ENCODE data around the gene RCOR1. TPM values are rescaled to one million over a fixed set of nuclear protein-coding genes. Genes with fewer than 3 reads are reported as not detected.

The RCOR1 gene
- polyA plus RNA-seq, 1 donor (not counting 4 experiments of a cell fraction or from before 2014, with no cell fraction given): 27.0 TPM

DNA sequence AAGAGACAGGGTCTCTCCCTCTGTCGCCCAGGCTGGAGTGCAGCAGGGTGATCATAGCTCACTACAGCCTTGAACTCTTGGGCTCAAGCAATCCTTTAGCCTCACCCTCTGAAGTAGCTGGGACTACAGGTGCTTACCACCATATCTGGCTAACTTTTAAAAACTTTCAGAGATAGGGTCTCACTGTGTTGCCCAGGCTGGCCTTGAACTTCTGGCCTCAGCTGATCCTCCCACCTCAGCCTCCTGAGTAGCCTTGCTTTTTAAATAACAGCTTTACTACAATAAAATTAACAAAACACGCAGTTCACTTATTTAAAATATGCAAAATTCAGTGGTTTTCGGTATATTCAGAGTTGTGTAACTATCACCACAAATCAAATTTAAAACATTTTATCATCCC lies 79.0 kb downstream of the RCOR1 start:
- Histone ChIP-seq H4K20me1 (ENCODE audit: control insufficient read depth, extremely low read depth, insufficient read depth, low read length) (peaks cover 5% of the 10 kb centered on the region), H2AFZ (ENCODE audit: control insufficient read depth, low read length) (no peak overlapping the region), H3K4me2 (ENCODE audit: control insufficient read depth, extremely low read depth, insufficient read depth, low read depth, low read length) (no peak overlapping the region), H3K9me1 (ENCODE audit: control insufficient read depth, extremely low read depth, insufficient read depth, low read length) (no peaks in the 10 kb centered on the region), H3K4me1 (ENCODE audit: control insufficient read depth, extremely low read depth, insufficient read depth, low read length) (peaks cover 17% of the 10 kb centered on the region), H3K4me3 (ENCODE audit: control insufficient read depth in 2 of 3, extremely low read depth in 1 of 3, insufficient read depth in 2 of 3, low read depth in 1 of 3, low read length in 3 of 3) (no peak overlapping the region), H3K79me2 (ENCODE audit: control insufficient read depth, insufficient read depth, low read length) (peaks cover 53% of the 10 kb centered on the region), H3K9ac (ENCODE audit: control insufficient read depth, extremely low read depth, insufficient read depth, low read length) (no peak overlapping the region), H3K9me3 (ENCODE audit: control insufficient read depth, low read depth, low read length) (no peaks in the 10 kb centered on the region), H3K36me3 (ENCODE audit: control insufficient read depth in 2 of 2, extremely low read depth in 1 of 2, insufficient read depth in 2 of 2, low read length in 2 of 2) (no peaks in the 10 kb centered on the region), H3K27ac (ENCODE audit: control insufficient read depth, insufficient read depth, low read length) (no peak overlapping the region), H3K27me3 (ENCODE audit: control insufficient read depth, extremely low read depth, insufficient read depth, low read length) (no peaks in the 10 kb centered on the region)
- TF ChIP-seq, protein P1, sequence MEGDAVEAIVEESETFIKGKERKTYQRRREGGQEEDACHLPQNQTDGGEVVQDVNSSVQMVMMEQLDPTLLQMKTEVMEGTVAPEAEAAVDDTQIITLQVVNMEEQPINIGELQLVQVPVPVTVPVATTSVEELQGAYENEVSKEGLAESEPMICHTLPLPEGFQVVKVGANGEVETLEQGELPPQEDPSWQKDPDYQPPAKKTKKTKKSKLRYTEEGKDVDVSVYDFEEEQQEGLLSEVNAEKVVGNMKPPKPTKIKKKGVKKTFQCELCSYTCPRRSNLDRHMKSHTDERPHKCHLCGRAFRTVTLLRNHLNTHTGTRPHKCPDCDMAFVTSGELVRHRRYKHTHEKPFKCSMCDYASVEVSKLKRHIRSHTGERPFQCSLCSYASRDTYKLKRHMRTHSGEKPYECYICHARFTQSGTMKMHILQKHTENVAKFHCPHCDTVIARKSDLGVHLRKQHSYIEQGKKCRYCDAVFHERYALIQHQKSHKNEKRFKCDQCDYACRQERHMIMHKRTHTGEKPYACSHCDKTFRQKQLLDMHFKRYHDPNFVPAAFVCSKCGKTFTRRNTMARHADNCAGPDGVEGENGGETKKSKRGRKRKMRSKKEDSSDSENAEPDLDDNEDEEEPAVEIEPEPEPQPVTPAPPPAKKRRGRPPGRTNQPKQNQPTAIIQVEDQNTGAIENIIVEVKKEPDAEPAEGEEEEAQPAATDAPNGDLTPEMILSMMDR (optimal IDR thresholded peaks at IDR 0.05 in 1 of 3, IDR thresholded peaks at IDR 0.05 in 1 of 3, conservative IDR thresholded peaks at IDR 0.05 in 1 of 3; ENCODE audit: extremely low read depth in 1 of 3, insufficient read depth in 2 of 3, low read length in 3 of 3): no peak
- no peak for TF ChIP-seq EZH2 (IDR thresholded peaks at IDR 0.05; ENCODE audit: low read length)
- FAIRE-seq (no peak), DNase-seq (ENCODE audit: low read depth, low spot score) (no peak)
- dilution Hi-C loops (cut with MboI; ENCODE audit: extremely low pct_ligation_motif_present, low sequenced_read_pairs): no loop called here

DNA sequence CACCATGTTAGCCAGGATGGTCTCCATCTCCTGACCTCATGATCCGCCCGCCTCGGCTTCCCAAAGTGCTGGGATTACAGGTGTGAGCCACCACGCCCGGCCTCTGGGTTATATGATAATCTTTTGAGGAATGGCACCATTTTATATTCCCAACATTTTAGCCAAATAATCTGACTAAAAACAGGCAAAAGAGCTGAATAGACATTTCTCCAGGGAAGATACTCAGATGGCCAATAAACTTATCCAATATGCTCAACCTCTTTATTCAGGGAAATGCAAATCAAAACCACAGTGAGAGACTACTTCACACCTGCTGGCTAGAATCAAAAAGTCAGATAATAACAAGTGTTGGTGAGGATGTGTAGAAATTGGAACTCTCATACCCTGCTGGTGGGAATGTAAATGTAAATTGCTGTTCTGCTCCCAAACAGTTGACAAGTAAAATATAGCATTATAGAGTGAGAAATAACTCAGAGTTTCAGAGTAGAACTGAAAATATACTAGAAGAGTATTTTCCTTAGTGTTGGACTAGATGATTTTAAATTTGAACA lies 80.0 kb downstream of the RCOR1 start:
- Histone ChIP-seq H3K4me3 (ENCODE audit: control insufficient read depth in 2 of 3, extremely low read depth in 1 of 3, insufficient read depth in 2 of 3, low read depth in 1 of 3, low read length in 3 of 3) (no peak overlapping the region), H4K20me1 (ENCODE audit: control insufficient read depth, extremely low read depth, insufficient read depth, low read length) (peaks cover 5% of the 10 kb centered on the region), H3K4me2 (ENCODE audit: control insufficient read depth, extremely low read depth, insufficient read depth, low read depth, low read length) (no peak overlapping the region), H3K9me3 (ENCODE audit: control insufficient read depth, low read depth, low read length) (no peaks in the 10 kb centered on the region), H3K27me3 (ENCODE audit: control insufficient read depth, extremely low read depth, insufficient read depth, low read length) (no peaks in the 10 kb centered on the region), H3K4me1 (ENCODE audit: control insufficient read depth, extremely low read depth, insufficient read depth, low read length) (peaks cover 17% of the 10 kb centered on the region), H3K79me2 (ENCODE audit: control insufficient read depth, insufficient read depth, low read length) (peaks cover 44% of the 10 kb centered on the region), H3K9me1 (ENCODE audit: control insufficient read depth, extremely low read depth, insufficient read depth, low read length) (no peaks in the 10 kb centered on the region), H3K36me3 (ENCODE audit: control insufficient read depth in 2 of 2, extremely low read depth in 1 of 2, insufficient read depth in 2 of 2, low read length in 2 of 2) (no peaks in the 10 kb centered on the region), H2AFZ (ENCODE audit: control insufficient read depth, low read length) (no peak overlapping the region), H3K27ac (ENCODE audit: control insufficient read depth, insufficient read depth, low read length) (no peak overlapping the region), H3K9ac (ENCODE audit: control insufficient read depth, extremely low read depth, insufficient read depth, low read length) (no peak overlapping the region)
- FAIRE-seq: no peak
- TF ChIP-seq, protein P1 (optimal IDR thresholded peaks at IDR 0.05 in 1 of 3, IDR thresholded peaks at IDR 0.05 in 1 of 3, conservative IDR thresholded peaks at IDR 0.05 in 1 of 3; ENCODE audit: extremely low read depth in 1 of 3, insufficient read depth in 2 of 3, low read length in 3 of 3): peak in 1 of 3 experiments; percentile 20
- TF ChIP-seq EZH2 (IDR thresholded peaks at IDR 0.05; ENCODE audit: low read length): no peak
- dilution Hi-C loops (cut with MboI; ENCODE audit: extremely low pct_ligation_motif_present, low sequenced_read_pairs): no loop called here
- DNase-seq (ENCODE audit: low read depth, low spot score): no peak

All from keratinocyte (primary cell).